Left renal pelvis (tissue), 4 donors: ENCODE results near the gene MOB3B. TPM values are rescaled to one million over a fixed set of nuclear protein-coding genes. Genes with fewer than 3 reads are reported as not detected.

ENCODE experiments used
- DNase-seq, 4 donors: peaks; one replicate each; pipeline ENCODE4 v3.0.0-alpha.2; 2013; ENCODE audit warnings: low read depth in 4 of 4, low spot score in 3 of 4
- polyA plus RNA-seq, 4 donors: library from polyadenylated mRNA; unstranded; fragments of 120-200 nt; gene quantifications; one replicate each; pipeline ENCODE4 v1.2.1, GENCODE V29; 2013; ENCODE audit not compliant: insufficient read length in 4 of 4

Gene MOB3B
- 10 to 100 TPM in 3 of 4 donors, 1 to 10 TPM in 1; 4.9 to 27.1 (median 23.4) TPM for polyA plus RNA-seq

DNA sequence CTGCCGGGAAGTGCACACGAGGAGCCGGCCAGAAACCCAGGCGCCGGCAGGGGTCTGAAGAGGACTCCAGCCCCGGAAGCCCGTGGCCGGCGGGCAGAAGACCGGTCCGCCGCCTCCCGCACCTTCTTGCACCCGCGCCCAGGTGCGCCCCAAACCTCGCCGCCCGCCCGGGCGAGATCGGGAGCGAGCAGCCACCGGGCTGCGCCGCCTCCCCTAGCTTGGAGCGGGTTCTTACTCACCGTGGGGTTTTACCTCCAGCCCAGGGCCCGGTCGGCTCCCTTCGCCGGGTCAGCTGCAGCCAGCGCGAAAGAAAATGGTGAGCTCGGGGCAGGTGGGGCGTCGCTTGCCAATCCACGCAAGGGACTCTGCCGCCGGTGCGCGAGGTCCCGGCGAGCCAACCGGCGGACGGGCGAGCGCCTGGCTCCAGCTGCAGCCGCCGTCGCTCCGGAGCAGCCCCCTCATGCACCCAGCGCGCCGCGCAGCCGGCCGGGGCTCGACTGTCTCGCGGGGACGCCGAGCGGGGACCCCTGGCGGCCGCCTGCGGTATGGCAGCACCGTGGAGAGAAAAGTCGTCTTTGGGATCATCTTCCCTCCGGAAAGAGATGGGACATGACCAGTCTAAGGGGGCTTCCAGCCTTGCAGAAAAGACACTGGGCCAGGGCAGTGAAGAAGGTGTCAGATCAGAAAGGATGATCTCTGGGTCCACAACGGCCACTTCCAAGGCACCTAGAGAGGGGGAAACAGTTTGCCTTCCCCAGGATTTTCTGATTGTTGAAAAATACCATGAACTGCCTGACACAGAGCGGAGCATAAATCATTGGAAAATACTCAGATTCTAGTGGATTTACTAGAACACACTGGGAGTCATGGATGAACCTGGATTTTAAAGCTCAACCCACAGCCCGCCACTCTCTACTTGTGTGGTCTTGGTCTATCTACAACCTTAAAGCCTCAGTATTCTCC, at the start of gene MOB3B:
Gene MOB3B (minus strand): TSS at position 499 of the 963 bp plus-strand sequence. CDS start 74,264 bp downstream, outside the sequence.
- DNase-seq: peak in 3 of 4 donors; percentile 57 to 62 (median 57)

DNA sequence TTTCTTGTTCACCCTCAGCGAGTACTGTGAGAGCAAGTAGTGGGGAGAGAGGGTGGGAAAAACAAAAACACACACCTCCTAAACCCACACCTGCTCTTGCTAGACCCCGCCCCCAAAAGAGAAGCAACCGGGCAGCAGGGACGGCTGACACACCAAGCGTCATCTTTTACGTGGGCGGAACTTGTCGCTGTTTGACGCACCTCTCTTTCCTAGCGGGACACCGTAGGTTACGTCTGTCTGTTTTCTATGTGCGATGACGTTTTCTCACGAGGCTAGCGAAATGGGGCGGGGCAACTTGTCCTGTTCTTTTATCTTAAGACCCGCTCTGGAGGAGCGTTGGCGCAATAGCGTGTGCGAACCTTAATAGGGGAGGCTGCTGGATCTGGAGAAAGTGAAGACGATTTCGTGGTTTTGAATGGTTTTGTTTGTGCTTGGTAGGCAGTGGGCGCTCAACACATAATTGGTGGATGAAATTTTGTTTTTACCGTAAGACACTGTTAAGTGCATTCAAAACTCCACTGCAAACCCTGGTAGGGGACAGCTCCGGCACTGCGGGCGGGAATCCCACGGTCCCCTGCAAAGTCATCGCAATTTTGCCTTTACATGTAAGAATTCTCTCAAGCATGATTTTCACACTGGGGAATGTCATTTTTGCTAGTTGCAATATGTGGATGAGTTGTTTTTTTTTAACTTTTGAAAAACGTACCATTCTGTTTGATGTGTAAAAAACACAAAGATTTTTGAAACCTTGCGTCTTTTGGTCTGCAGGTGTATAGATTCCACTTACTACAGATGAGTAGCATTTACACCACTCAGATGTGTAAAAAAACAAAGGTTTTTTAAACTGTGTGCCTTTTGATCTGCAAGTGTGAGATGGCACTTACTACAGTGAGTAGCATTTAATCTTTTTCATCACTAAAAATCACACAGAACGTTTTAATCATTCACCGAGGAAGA, 44.3 kb upstream of the MOB3B start:
- peak; percentile 92 to 97 (median 95) for DNase-seq

DNA sequence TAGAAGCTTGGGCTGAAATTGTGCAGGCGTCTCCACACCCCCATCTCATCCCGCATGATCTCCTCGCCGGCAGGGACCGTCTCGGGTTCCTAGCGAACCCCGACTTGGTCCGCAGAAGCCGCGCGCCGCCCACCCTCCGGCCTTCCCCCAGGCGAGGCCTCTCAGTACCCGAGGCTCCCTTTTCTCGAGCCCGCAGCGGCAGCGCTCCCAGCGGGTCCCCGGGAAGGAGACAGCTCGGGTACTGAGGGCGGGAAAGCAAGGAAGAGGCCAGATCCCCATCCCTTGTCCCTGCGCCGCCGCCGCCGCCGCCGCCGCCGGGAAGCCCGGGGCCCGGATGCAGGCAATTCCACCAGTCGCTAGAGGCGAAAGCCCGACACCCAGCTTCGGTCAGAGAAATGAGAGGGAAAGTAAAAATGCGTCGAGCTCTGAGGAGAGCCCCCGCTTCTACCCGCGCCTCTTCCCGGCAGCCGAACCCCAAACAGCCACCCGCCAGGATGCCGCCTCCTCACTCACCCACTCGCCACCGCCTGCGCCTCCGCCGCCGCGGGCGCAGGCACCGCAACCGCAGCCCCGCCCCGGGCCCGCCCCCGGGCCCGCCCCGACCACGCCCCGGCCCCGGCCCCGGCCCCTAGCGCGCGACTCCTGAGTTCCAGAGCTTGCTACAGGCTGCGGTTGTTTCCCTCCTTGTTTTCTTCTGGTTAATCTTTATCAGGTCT, 43.5 kb upstream of the MOB3B start, which contains the start of gene C9orf72:
Gene C9orf72 (minus strand): TSS at position 564 of the 716 bp plus-strand sequence. CDS start 6,361 bp downstream, outside the sequence.
- peak in 1 of 4 donors; percentile 18 for DNase-seq

DNA sequence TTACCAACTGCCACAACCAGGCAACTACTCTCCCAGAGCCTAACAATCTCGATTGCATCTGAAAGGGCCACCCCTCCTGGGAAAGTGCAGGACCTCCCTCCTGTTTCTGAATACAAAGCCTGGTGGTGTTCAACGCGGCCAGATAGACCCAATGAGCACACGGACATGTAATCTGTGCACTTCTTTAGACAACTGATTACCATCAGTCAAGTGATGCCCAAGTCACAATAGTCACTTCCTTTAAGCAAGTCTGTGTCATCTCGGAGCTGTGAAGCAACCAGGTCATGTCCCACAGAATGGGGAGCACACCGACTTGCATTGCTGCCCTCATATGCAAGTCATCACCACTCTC, 42.9 kb upstream of the MOB3B start:
- DNase-seq: peak in 3 of 4 donors; percentile 22 to 39 (median 36)

DNA sequence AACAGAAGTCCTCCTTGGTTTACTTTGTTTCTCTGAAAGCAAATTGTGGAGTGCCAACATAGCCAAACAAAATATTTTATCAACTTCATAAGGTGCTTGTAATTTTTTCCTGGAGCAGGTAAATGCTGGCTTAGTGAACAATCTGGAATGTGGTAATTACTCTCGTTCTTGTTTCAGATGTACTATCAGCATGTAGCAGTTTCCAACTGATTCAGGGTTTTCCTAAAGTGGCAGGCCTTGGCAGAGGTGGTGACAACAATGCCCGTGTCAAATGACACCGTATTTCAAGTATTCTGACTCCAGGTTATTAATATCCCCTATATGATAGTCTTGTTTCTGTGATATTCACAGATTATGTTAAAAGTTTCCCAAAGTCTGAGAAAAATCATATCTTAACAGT, 42.4 kb upstream of the MOB3B start:
- no peak for DNase-seq

DNA sequence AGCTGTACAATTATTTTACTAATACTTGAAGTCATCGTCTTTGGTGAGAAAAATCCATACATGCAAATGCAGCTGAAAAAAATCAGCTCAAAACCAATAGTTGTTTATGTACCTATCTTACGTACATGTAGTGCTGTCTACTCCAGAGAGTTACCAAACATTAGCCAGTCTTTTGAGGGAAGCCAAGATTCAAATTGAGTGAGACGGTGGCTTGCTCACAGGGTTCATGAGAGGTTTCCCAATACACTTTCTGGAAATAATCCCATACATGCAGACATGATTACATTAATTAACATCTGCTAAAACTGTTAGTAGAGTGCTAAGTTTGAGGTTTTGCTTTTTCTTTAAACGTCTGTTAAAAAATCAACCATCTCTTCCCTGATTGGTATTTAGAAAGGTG, 41.4 kb upstream of the MOB3B start:
- no peak for DNase-seq

DNA sequence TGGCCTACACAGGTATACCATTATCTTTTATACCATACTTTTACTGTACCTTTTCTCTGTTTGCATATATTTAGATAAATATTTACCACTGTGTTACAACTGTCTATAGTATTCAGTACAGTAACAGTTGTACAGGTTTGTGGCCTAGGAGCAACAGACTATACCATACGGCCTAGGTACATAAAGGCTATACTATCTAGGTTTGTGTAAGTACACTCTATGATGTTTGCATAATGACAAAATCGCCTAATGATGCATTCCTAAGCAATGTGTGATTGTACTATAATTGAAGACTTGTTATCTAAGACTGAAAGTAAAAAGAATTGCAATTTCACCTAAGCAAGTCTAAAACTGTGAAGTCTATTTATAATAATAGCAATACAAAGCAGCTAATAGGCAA, 39.8 kb upstream of the MOB3B start:
- DNase-seq: no peak

DNA sequence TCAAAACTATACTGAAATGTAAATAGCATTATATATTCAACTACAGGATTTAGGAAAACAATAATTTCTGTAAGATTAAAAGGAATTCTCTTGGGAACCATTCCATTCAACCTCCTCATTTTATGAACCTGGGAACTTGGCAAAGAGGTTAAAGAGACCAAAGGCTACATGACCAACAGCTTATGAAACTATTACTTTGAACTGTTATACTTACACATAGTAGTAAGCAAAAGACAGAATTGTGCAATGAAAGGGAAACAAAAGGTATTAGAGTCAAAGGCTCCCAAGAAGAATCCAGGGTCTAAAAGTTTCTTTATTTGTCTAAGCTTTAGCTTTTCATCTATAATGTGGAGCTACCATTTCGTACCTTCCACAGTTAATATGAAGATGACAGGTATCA, 36.5 kb upstream of the MOB3B start:
- no peak for DNase-seq

DNA sequence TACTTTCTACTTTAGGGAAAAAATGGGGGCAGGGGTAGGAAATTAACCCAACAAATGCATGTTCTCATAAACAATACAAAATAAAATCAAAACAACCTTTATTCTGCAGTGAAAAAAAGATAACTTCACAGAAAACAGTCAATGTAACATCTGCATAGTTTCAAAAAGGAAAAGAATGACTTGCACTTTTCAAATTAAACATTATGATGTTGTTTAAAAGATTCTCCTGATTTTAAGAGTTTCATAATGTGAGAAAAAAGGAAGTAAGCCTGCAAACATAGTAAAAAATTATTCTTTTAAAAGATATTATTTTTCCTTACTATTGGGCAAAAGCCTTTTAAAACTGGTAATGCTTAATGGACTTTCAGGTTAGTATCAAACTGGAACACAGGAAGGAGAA, 36.1 kb upstream of the MOB3B start:
- no peak for DNase-seq

DNA sequence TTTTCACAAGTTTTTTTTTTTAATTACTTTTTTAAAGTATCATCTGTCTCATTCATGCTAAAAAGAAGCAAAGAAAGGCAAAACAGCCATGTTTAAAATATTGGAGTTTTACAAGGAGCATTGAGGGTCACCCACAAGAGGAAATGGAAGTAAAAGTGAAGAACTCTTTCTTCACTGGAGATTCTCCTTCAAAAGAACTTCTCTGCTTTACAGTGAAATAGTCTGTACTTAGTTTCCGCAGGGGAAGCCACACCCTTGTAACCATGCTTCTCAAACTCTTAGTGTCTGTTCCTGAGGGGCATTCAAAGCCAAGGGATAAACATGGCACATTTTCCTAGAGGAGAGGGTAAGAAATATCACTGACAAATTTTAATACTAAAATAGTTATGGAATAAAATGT, 35.1 kb upstream of the MOB3B start:
- DNase-seq: no peak

DNA sequence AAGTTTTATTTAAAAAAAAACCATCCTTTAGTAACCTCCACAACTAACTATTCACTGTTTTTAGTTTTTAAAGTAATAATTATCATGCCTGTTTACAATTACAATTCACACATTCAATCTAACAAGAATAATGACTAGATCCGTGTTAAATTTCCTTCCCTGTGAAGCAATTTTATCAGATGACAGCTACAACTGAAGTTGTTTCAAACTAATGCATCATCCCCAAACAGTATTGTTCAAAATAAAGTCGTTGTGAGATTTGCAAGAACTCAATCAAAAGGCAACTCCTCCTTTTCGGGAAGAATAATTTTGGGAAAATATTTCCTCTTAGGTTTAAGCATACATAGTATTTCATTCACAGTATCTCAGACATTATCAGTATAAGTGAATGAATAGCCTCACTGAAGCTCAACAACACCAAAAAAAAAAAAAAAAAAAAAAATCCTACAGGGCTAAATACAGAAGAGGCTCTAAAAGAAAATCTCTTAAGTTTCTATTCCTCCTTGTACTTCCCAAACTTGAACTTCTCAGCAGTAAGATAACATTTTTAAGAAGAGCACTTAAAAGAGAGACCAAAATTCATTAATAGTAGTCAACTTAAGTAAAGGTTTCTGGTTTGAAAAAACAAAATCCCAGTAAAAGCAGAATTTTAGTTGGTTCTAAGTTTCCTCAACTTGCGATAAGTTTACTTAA, 34.3 kb upstream of the MOB3B start:
- DNase-seq: no peak

DNA sequence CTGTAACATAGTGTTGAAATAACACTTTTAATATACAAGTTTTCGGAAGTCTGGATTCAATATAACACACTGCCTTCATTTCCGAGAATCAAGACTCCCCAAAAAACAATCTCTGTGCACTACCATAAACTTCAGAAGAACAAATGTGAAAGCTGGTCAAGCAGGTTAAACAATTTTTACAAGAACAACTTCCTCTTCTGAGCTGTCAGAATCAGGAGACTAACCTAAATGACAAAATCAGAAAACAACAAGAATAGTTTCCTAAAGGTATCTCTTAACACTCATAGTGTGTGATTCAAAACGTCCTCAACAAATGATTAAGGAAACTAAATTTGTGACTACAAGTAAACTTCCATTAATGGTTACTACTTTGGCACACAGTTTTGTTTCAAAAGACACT, 32.1 kb upstream of the MOB3B start:
- no peak for DNase-seq

DNA sequence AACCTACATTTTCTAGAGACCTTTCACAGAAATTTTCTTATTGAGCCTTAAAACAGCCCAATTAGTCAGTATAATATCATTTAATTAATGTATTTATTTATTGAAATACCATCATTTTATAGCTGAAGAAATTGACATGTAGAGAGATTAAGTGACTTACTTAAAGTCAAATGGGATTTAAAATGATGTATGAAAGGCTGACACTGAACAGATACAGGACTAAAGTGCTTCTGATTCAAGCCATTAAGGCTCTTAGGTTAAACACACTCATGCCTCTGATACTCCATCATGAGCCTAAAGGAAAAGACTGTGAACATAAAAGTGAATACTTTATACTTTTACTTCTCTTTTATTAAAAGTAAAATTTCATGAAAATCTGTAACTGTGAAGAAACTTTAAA, 30.8 kb upstream of the MOB3B start:
- DNase-seq: no peak

DNA sequence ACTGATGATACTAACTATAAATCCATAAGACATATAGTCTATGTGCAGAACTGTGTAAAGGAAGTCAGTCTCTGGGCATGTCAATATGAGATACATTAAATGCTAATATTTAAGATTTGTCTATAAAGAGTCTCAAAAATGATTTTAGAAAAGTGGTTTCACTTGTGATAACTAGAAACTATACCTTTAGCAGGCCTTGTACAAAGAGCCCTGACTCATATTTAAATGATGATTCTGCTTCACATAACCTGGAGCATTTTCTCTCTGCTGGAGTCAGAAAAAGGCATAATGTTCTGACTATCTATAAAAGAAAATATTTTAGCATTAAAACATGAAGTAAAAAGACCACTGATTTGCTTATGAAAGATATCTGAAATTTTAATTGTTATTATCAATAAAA, 28.7 kb upstream of the MOB3B start:
- DNase-seq: no peak

DNA sequence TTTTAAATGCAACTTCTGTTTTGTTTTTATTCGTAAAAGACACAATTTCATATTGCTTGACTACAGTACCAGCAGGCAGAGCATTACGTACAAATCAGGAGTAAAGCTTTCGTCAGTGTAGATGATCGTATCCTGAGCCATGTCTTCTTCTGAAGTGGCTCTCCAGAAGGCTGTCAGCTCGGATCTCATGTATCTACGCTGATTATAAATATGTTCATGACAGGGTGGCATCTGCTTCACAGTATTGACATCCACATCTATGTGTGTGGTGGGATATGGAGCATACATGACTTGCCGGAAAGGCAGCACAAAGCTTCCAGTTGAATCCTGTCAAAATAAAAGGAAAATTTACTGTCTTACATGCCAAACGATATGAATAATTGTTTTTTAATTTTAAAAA, 26.9 kb upstream of the MOB3B start:
- DNase-seq: no peak

DNA sequence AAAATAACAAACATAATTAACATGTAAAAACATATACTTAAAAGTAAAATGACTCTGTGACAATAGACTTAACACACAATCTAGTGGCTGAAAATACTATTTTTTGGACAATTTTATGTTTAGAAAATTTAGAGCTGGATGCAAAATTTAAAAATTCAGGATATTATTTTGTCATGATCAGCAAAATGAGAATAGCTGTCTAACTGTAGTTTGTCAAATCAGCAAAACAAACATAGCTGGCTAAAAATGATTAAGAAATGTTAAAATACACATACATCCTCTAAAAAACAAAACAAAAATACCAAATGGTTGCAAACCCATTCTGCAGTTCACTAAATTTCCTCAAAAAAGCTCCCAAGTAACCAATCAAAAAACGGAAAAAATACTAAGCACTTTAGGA, 25.1 kb upstream of the MOB3B start:
- DNase-seq: no peak

DNA sequence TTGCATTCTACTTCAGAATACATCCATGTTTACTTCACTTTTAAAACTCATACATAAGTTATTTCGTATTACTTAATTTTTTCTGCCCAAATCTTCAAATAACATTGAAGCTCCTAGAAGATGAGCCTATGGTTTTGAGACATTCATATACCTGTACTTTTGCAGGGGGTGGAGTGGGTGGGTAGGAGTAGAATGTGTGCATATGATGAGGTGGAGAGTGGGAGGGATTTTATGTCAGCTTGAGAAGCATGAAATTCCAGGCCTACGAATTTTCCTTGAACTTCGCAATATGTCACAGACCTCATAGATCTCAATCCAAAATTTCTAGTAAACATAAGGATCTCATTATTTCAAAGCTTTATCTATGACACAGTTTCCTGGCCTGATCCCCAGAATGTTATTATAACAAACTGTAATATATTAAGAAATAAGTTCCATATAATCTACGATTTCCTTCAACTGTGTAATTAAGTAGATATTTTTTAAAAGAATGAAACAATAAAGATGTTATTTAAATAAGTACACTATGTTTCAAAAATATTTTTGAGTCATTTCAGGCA, 19.7 kb upstream of the MOB3B start:
- no peak for DNase-seq

DNA sequence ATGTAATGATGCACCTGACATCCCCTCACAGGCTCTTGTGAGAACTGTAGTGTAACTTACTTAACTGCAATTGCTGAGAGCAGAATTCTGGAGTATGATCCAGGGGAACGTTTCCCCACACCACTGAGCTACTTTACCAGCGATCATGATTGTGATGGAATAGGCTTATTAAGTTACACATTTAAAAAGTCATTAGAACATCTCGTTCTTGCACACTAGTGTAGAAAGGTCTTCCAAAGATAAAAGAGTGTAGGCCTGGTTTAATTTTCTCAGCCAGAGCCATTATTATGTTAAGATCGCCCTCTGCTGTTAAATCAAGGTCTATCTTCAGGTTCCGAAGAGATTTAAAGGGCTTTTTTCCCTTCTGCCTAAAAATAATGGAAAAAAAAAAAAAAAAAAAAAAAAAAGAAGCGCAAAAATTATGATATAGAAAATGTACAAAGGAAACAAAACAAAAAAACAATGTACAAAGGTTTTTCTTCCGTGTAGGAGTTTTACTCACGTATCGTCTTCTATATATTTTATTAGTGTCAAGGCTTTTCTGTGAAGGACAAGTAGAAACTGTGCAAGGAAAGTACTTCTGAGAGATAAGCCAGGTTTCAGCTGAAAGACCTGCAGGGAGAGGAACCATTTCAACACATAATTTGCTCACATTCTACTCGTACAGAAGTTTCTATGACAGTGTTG, 18.6 kb upstream of the MOB3B start:
- DNase-seq: no peak

DNA sequence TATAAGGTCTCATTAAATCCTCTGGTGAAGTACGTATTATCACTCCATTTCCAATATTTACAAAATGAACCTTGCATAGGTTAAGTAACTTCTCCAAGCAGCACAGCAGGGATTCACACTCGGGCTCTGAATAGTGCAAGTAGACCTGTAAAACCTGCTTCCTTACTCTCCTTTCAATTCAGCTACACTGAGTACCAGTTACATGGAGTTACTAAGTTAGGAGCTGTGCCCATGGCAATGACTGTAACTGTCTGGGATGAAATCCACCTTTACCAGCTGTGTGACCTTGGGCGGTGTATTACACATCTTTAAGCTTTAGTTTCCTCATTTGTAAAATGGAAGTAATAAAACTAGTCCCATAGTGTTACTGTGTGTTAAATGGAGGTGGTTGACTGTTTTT, 15.9 kb upstream of the MOB3B start:
- DNase-seq: no peak
